Measurements from ENCODE around the gene CRYBG1. TPM values are rescaled to one million over a fixed set of nuclear protein-coding genes. Genes with fewer than 3 reads are reported as not detected.

The CRYBG1 gene
- total RNA-seq, 1 experiment from 2014 or later: 19.9 TPM

- TF ChIP-seq EZH2phosphoT487 (IDR thresholded peaks at IDR 0.05; ENCODE audit: borderline replicate concordance, low read length): no peak
- no peak for TF ChIP-seq EZH2 (IDR thresholded peaks at IDR 0.05; ENCODE audit: low read length, unreplicated experiment)
- no peak for TF ChIP-seq CTCF (conservative IDR thresholded peaks at IDR 0.05; ENCODE audit: low read depth, low read length)
- Histone ChIP-seq H3K36me3 (ENCODE audit: low read depth, low read length) (peaks cover 18% of the 10 kb centered on the region; the same call in 1 of the 2 replicates), H3K9me2 (replicated peaks; ENCODE audit: low read length) (no peaks in the 10 kb centered on the region), H3K9me3 (ENCODE audit: low read length) (no peaks in the 10 kb centered on the region), H3F3A (ENCODE audit: low read length, unreplicated experiment) (no peaks in the 10 kb centered on the region), H3K27ac (ENCODE audit: low read length) (no peak overlapping the region), H3K27me3 (ENCODE audit: low read length) (no peaks in the 10 kb centered on the region), H3K79me2 (ENCODE audit: low read length) (no peaks in the 10 kb centered on the region), H3K4me3 (ENCODE audit: low read length) (no peak overlapping the region), H2AFZ (ENCODE audit: low read length) (no peak overlapping the region), H3K4me2 (ENCODE audit: low read length) (no peak overlapping the region), H3K4me1 (ENCODE audit: insufficient read depth, low read length) (peaks cover 3% of the 10 kb centered on the region; the same call in 1 of the 2 replicates), H4K20me1 (ENCODE audit: low read length) (no peaks in the 10 kb centered on the region), H3K9ac (ENCODE audit: low read length) (no peak overlapping the region)
- intact Hi-C loops (cut with micrococcal nuclease): loop anchor here (1.0 kb wide), 2 partner anchors 42 to 109 kb away; no protein-coding TSS in a partner anchor
- no peak for DNase-seq
- BruUV-seq (replicated peaks): no TSS peak
- no peak for ATAC-seq
- CTCF ChIA-PET: interaction anchor here (0.7 kb wide), 1 partner anchor 165 kb away, joined by 4 read pairs; no protein-coding TSS in a partner anchor
- POLR2A ChIA-PET (ENCODE audit: unreplicated experiment): no interaction called here
Observed at GRCh38 chr6:106555767-106556166, 195.2 kb downstream of the CRYBG1 start.

GRCh38 chr6:106556368-106556960 is 195.9 kb downstream of the CRYBG1 start:
- no peaks in the 10 kb centered on the region for H3K9me3 ChIP-seq (ENCODE audit: low read length)
- BruUV-seq (replicated peaks): no TSS peak
- no peaks in the 10 kb centered on the region for H3F3A ChIP-seq (ENCODE audit: low read length, unreplicated experiment)
- DNase-seq: peak; percentile 60
- H3K9me2 ChIP-seq (replicated peaks; ENCODE audit: low read length): no peaks in the 10 kb centered on the region
- peaks cover 11% of the 10 kb centered on the region; the same call in 1 of the 2 replicates for H3K36me3 ChIP-seq (ENCODE audit: low read depth, low read length)
- H3K4me2 ChIP-seq (ENCODE audit: low read length): no peak overlapping the region
- no peak overlapping the region for H3K9ac ChIP-seq (ENCODE audit: low read length)
- H3K4me3 ChIP-seq (ENCODE audit: low read length): no peak overlapping the region
- CTCF ChIA-PET: interaction anchor here (0.7 kb wide), 1 partner anchor 164 kb away, joined by 4 read pairs; no protein-coding TSS in a partner anchor
- ATAC-seq: peak; percentile 57
- no peaks in the 10 kb centered on the region for H3K27me3 ChIP-seq (ENCODE audit: low read length)
- intact Hi-C loops (cut with micrococcal nuclease): loop anchor here (1.0 kb wide), 2 partner anchors 43 to 110 kb away; no protein-coding TSS in a partner anchor
- TF ChIP-seq CTCF (conservative IDR thresholded peaks at IDR 0.05; ENCODE audit: low read depth, low read length) (peak; percentile 68), EZH2phosphoT487 (IDR thresholded peaks at IDR 0.05; ENCODE audit: borderline replicate concordance, low read length) (no peak)
- no peak overlapping the region for H2AFZ ChIP-seq (ENCODE audit: low read length)
- no peak overlapping the region for H3K27ac ChIP-seq (ENCODE audit: low read length)
- H3K79me2 ChIP-seq (ENCODE audit: low read length): no peaks in the 10 kb centered on the region
- H3K4me1 ChIP-seq (ENCODE audit: insufficient read depth, low read length): peaks cover 9% of the 10 kb centered on the region; the same call in 1 of the 2 replicates
- POLR2A ChIA-PET (ENCODE audit: unreplicated experiment): no interaction called here
- no peaks in the 10 kb centered on the region for H4K20me1 ChIP-seq (ENCODE audit: low read length)

GRCh38 chr6:106557837-106558236 is 197.3 kb downstream of the CRYBG1 start:
- CTCF ChIA-PET: no interaction called here
- peaks cover 9% of the 10 kb centered on the region; the same call in 1 of the 2 replicates for H3K36me3 ChIP-seq (ENCODE audit: low read depth, low read length)

More at GRCh38 chr6:106557837-106558236, 197.3 kb downstream of the CRYBG1 start:
- Histone ChIP-seq H3K9me2 (replicated peaks; ENCODE audit: low read length) (no peaks in the 10 kb centered on the region), H3K9ac (ENCODE audit: low read length) (no peak overlapping the region), H3K4me1 (ENCODE audit: insufficient read depth, low read length) (peaks cover 16% of the 10 kb centered on the region; the same call in 1 of the 2 replicates), H3K27ac (ENCODE audit: low read length) (no peak overlapping the region), H3K79me2 (ENCODE audit: low read length) (no peaks in the 10 kb centered on the region), H3K4me2 (ENCODE audit: low read length) (no peak overlapping the region), H4K20me1 (ENCODE audit: low read length) (no peaks in the 10 kb centered on the region), H3K4me3 (ENCODE audit: low read length) (no peak overlapping the region), H2AFZ (ENCODE audit: low read length) (no peak overlapping the region), H3K27me3 (ENCODE audit: low read length) (no peaks in the 10 kb centered on the region), H3K9me3 (ENCODE audit: low read length) (no peaks in the 10 kb centered on the region), H3F3A (ENCODE audit: low read length, unreplicated experiment) (no peaks in the 10 kb centered on the region)
- intact Hi-C loops (cut with micrococcal nuclease): no loop called here
- BruUV-seq (replicated peaks): no TSS peak
- POLR2A ChIA-PET (ENCODE audit: unreplicated experiment): no interaction called here
- ATAC-seq (no peak), DNase-seq (no peak)
- no peak for TF ChIP-seq EZH2phosphoT487 (IDR thresholded peaks at IDR 0.05; ENCODE audit: borderline replicate concordance, low read length)
- TF ChIP-seq EZH2 (IDR thresholded peaks at IDR 0.05; ENCODE audit: low read length, unreplicated experiment): no peak
- TF ChIP-seq CTCF (conservative IDR thresholded peaks at IDR 0.05; ENCODE audit: low read depth, low read length): no peak

Data from PC-3 (cell line).